IMR-90 (cell line): Measurements from ENCODE around the gene MED22. TPM values are rescaled to one million over a fixed set of nuclear protein-coding genes. Genes with fewer than 3 reads are reported as not detected.

ENCODE experiments used
- ATAC-seq: fragments of 200-7000 bp; cut with Tn5 transposase; 2 replicates; pipeline ENCODE4 v1.9.1; 2020; ENCODE audit warnings: low read depth, mild to moderate bottlenecking, moderate library complexity
- BruUV-seq: library from RNA; stranded (reverse); fragments of 400-500 nt; replicated peaks from 2 replicates; lab custom pipeline; 2021; lab: Mats Ljungman, UMichigan
- CTCF ChIA-PET: fragments of 300-600 bp; formaldehyde crosslinking; extraction: SDS; loops from one replicate; lab custom pipeline; 2021; ENCODE audit warnings: antibody characterized with exemption; lab: Yijun Ruan, JAX
- POLR2A ChIA-PET: fragments of 300-600 bp; sonication (Branson Sonifier 250); formaldehyde crosslinking; loops from one replicate; lab custom pipeline; 2022; ENCODE audit warnings: antibody characterized with exemption; ENCODE audit not compliant: unreplicated experiment; lab: Charles Lee
- DNase-seq: peaks from one replicate; pipeline ENCODE4 v3.0.0; 2013
- H2AFZ ChIP-seq: replicated peaks from 2 replicates; pipeline ENCODE3; 2013; ENCODE audit warnings: low read length, mild to moderate bottlenecking; ENCODE audit not compliant: poor library complexity
- H2AK5ac ChIP-seq: 2 replicates; pipeline ENCODE4 v1.6.1; 2013; ENCODE audit warnings: low read depth, low read length, inconsistent platforms
- H2AK9ac ChIP-seq: replicated peaks from 2 replicates; pipeline ENCODE3; 2013; ENCODE audit warnings: mild to moderate bottlenecking, low read depth, low read length, moderate library complexity; ENCODE audit not compliant: poor library complexity
- H2BK120ac ChIP-seq: 2 replicates; pipeline ENCODE4 v1.6.1; 2013; ENCODE audit warnings: low read depth, low read length, inconsistent platforms
- H2BK15ac ChIP-seq: 3 replicates; pipeline ENCODE4 v1.6.1; 2013; ENCODE audit warnings: low read depth, low read length, inconsistent platforms
- H2BK20ac ChIP-seq: 2 replicates; pipeline ENCODE4 v1.6.1; 2013; ENCODE audit warnings: low read depth, mild to moderate bottlenecking, inconsistent platforms, low read length, moderate library complexity
- H2BK5ac ChIP-seq: 2 replicates; pipeline ENCODE4 v1.6.1; 2013; ENCODE audit warnings: mild to moderate bottlenecking, low read depth, low read length, inconsistent platforms; ENCODE audit not compliant: poor library complexity, severe bottlenecking
- H3K14ac ChIP-seq: replicated peaks from 2 replicates; pipeline ENCODE4 v1.6.1; 2013; ENCODE audit warnings: low read depth, low read length, inconsistent platforms
- H3K18ac ChIP-seq: 2 replicates; pipeline ENCODE4 v1.6.1; 2013; ENCODE audit warnings: low read depth, low read length, control low read depth
- H3K23ac ChIP-seq: 2 replicates; pipeline ENCODE4 v1.6.1; 2013; ENCODE audit warnings: low read depth, low read length, inconsistent platforms
- H3K27ac ChIP-seq: 2 replicates; pipeline ENCODE4 v1.5.1; 2013; ENCODE audit warnings: mild to moderate bottlenecking, control low read depth, low read length; ENCODE audit not compliant: insufficient read depth
- H3K27me3 ChIP-seq: 2 replicates; pipeline ENCODE4 v1.6.1; 2013; ENCODE audit warnings: low read length; ENCODE audit not compliant: control insufficient read depth, insufficient read depth
- H3K36me3 ChIP-seq: 2 replicates; pipeline ENCODE4 v1.6.1; 2013; ENCODE audit warnings: low read length, mixed read lengths; ENCODE audit not compliant: control insufficient read depth, insufficient read depth
- H3K4ac ChIP-seq: 2 replicates; pipeline ENCODE4 v1.6.1; 2013; ENCODE audit warnings: low read depth, low read length, inconsistent platforms
- H3K4me1 ChIP-seq: 2 replicates; pipeline ENCODE4 v1.6.1; 2013; ENCODE audit warnings: low read length, mixed read lengths; ENCODE audit not compliant: control insufficient read depth, insufficient read depth
- H3K4me2 ChIP-seq: 2 replicates; pipeline ENCODE4 v1.6.1; 2013; ENCODE audit warnings: low read depth, mild to moderate bottlenecking, control low read depth, low read length, moderate library complexity
- H3K4me3 ChIP-seq: 2 replicates; pipeline ENCODE4 v1.5.1; 2013; ENCODE audit warnings: low read depth, mild to moderate bottlenecking, control low read depth, low read length, moderate library complexity; ENCODE audit not compliant: insufficient read depth
- H3K56ac ChIP-seq: 2 replicates; pipeline ENCODE4 v1.6.1; 2013; ENCODE audit warnings: low read length, inconsistent platforms; ENCODE audit not compliant: insufficient read depth; ENCODE audit errors: extremely low read depth
- H3K79me1 ChIP-seq, 2 experiments: 2 replicates each; pipeline ENCODE4 v1.6.1; 2013; ENCODE audit warnings: low read length in 2 of 2, inconsistent platforms in 1 of 2, low read depth in 1 of 2
- H3K9ac ChIP-seq: 2 replicates; pipeline ENCODE4 v1.6.1; 2013; ENCODE audit warnings: low read depth, low read length, control low read depth
- H3K9me1 ChIP-seq: 2 replicates; pipeline ENCODE4 v1.6.1; 2013; ENCODE audit warnings: low read length, inconsistent platforms; ENCODE audit not compliant: insufficient read depth
- H3K9me3 ChIP-seq: 2 replicates; pipeline ENCODE4 v1.6.1; 2013; ENCODE audit warnings: low read length; ENCODE audit not compliant: control insufficient read depth, insufficient read depth
- H4K20me1 ChIP-seq: 2 replicates; pipeline ENCODE4 v1.6.1; 2013; ENCODE audit warnings: low read length, inconsistent platforms; ENCODE audit not compliant: insufficient read depth
- H4K5ac ChIP-seq: 2 replicates; pipeline ENCODE4 v1.6.1; 2013; ENCODE audit warnings: mild to moderate bottlenecking, low read depth, low read length, control low read depth
- H4K8ac ChIP-seq, 2 experiments: 2 replicates each; pipeline ENCODE4 v1.6.1; 2013; ENCODE audit warnings: low read depth in 2 of 2, low read length in 2 of 2, control low read depth in 1 of 2, inconsistent platforms in 1 of 2
- H4K91ac ChIP-seq: 2 replicates; pipeline ENCODE4 v1.6.1; 2013; ENCODE audit warnings: low read depth, low read length, inconsistent platforms; ENCODE audit not compliant: insufficient read depth
- BHLHE40 ChIP-seq: fragments of 150-350 bp; IDR thresholded peaks from 2 replicates; pipeline ENCODE4 v1.6.1; 2016; ENCODE audit warnings: mild to moderate bottlenecking, low read depth, low read length
- WGBS, 2 experiments: methylation state at CpG; one replicate each; pipeline versions ENCODE4 v1.1.5 to v1.1.7; 2013; ENCODE audit warnings: missing lambda C conversion rate in 2 of 2; ENCODE audit not compliant: insufficient read length in 1 of 2; ENCODE audit errors: extremely low coverage in 2 of 2; 5-methylcytosine and 5-hydroxymethylcytosine counted together
- dilution Hi-C: fragments of 300-500 bp; cut with HindIII; formaldehyde crosslinking; loops from one replicate; pipeline ENCODE4 v1.14.3; 2018; ENCODE audit warnings: low sequenced_read_pairs; ENCODE audit not compliant: unreplicated experiment
- in situ Hi-C: fragments of 300-500 bp; cut with MboI; formaldehyde crosslinking; loops from 3 replicates; pipeline ENCODE4 v1.14.3; 2019; ENCODE audit warnings: low sequenced_read_pairs, inconsistent platforms, mixed read lengths
- intact Hi-C: fragments of 100-400 bp; cut with micrococcal nuclease; formaldehyde crosslinking; loops from 2 replicates; pipeline ENCODE4 v1.10.0; 2022
- polyA plus RNA-seq, 3 experiments: library from polyadenylated mRNA; depleted of rRNA; stranded (reverse); fragments of >200 nt; gene quantifications; 2 replicates each; pipeline ENCODE4 v1.2.3, GENCODE V29; 2012; ENCODE audit warnings: low replicate concordance in 1 of 3
- total RNA-seq: library from RNA; depleted of rRNA; stranded (reverse); fragments of >200 nt; gene quantifications from 2 replicates; pipeline ENCODE4 v1.2.3, GENCODE V29; 2012

Gene MED22
- total and polyA plus RNA-seq, 2 of the 4 experiments (the other 2 are of a cell fraction) = 7.9 to 28.3 TPM

GRCh38 chr9:133370685-133371084, 22.8 kb upstream of the MED22 start:
- Histone ChIP-seq H2AFZ (no peak overlapping the region), H2BK5ac (no peak overlapping the region), H2AK9ac (no peak overlapping the region), H3K56ac (no peak overlapping the region), H2AK5ac (no peak overlapping the region), H2BK120ac (no peak overlapping the region), H3K9me1 (peaks cover 32% of the 10 kb centered on the region), H3K27ac (no peak overlapping the region), H3K4me3 (no peak overlapping the region), H2BK20ac (no peak overlapping the region), H3K79me1 (peaks cover 13 to 60% of the 10 kb centered on the region in 2 experiments), H3K4ac (no peak overlapping the region), H4K8ac (no peak overlapping the region), H3K36me3 (peaks cover 67% of the 10 kb centered on the region), H3K9ac (no peak overlapping the region), H3K4me2 (no peak overlapping the region), H3K27me3 (no peaks in the 10 kb centered on the region), H3K14ac (no peak overlapping the region), H4K5ac (no peak overlapping the region), H3K4me1 (peaks cover 12% of the 10 kb centered on the region), H3K9me3 (no peaks in the 10 kb centered on the region), H4K91ac (no peak overlapping the region), H3K18ac (no peak overlapping the region), H2BK15ac (no peak overlapping the region), H3K23ac (no peak overlapping the region), H4K20me1 (peaks cover 96% of the 10 kb centered on the region)
- in situ Hi-C loops (no loop called here), intact Hi-C loops (no loop called here), dilution Hi-C loops (no loop called here)
- BruUV-seq = no TSS peak
- WGBS, 2 experiments = 100% methylated on average over 3 of the region's 9 CpGs; no CpG with 5 or more reads in 1 of the 2 experiments
- TF ChIP-seq BHLHE40 = no peak
- ChIA-PET POLR2A (no interaction called here), CTCF (no interaction called here)
- DNase-seq (no peak), ATAC-seq (no peak)
